Germinal center (tissue), 1 donor: ENCODE measurements around the gene NR2F2.
A peak's percentile ranks its signal among the peaks of the same experiment; 100 is the strongest.

ENCODE experiments used
- DNase-seq: peaks from one replicate; pipeline ENCODE4 v3.0.0; 2012; ENCODE audit warnings: mixed read lengths, low spot score

NR2F2 gene

GRCh38 chr15:96353930-96354730, 23.6 kb downstream of the NR2F2 start:
- no peak for DNase-seq

GRCh38 chr15:96354731-96355567, 24.4 kb downstream of the NR2F2 start:
- DNase-seq, result no peak

DNA sequence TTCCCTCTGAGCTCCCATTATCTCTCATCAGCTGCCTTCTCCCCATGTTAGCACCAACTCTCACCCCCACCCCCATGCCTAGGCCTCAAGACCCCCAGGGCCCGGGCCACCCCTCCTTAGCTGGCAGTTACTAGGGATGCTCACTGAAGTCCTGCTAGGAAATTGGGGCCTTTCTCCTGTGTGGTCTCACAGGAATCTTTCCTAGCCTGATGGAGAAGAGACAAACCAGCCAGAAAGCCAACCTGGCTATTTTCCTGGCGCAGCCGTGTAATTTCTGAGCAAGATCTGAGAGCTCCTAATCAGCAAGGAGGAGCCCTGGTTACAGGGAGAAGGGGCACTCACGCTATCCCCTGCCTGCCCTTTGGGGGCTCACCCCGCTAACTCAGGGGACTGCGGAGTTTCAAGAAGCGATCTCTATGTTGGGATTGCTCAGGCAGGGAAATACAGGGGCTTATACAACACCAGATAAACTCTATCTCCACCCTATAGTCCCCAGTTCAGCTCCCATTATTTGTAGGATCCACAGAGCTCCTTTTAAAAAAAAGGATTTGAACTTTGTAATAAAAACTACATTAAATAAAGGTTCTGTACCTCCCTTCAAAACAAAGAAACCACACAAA, 25.2 kb downstream of the NR2F2 start:
- no peak for DNase-seq

GRCh38 chr15:96356494-96357455, 26.3 kb downstream of the NR2F2 start:
- DNase-seq, result peak; percentile 61

DNA sequence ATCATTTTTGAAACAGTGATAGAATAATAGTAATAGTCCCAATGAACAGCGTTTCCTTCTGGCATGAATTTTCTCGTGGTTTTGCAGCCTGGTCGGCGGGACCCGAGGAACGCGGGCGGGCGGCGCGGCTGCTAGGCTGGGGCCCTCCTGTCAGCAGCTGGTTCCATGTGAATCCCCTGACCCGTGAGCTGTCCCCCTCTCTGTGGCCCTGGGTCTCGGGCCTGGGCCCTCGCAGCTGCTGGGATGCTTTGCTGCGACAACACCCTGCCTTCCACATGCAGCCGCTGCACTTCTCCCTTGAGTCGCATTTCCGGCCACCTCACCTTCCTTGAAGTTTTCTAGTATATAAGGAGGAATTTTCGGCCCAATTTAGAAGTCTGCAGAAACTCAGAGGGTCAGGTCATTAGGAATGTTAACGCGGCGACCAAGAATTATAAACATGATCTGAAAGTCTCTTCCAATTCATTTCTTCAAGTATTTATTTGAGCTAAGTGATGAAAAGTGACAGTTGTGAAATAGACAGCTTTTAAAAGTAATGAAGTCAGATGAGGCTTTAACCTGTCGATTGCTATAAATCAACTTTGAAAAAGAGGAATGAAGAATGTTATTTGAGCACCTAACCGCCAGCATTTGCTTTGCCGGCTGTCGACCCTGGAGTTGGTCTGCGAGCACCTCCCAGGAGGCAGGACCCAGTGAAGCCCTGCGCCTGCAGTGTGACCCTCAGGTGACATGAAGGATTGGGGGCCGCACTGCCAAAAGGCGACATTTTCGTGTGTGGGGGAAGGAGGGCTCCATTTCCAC, 27.7 kb downstream of the NR2F2 start:
- no peak for DNase-seq

- DNase-seq, result no peak
Observed at GRCh38 chr15:96358821-96359615, 28.5 kb downstream of the NR2F2 start.

DNA sequence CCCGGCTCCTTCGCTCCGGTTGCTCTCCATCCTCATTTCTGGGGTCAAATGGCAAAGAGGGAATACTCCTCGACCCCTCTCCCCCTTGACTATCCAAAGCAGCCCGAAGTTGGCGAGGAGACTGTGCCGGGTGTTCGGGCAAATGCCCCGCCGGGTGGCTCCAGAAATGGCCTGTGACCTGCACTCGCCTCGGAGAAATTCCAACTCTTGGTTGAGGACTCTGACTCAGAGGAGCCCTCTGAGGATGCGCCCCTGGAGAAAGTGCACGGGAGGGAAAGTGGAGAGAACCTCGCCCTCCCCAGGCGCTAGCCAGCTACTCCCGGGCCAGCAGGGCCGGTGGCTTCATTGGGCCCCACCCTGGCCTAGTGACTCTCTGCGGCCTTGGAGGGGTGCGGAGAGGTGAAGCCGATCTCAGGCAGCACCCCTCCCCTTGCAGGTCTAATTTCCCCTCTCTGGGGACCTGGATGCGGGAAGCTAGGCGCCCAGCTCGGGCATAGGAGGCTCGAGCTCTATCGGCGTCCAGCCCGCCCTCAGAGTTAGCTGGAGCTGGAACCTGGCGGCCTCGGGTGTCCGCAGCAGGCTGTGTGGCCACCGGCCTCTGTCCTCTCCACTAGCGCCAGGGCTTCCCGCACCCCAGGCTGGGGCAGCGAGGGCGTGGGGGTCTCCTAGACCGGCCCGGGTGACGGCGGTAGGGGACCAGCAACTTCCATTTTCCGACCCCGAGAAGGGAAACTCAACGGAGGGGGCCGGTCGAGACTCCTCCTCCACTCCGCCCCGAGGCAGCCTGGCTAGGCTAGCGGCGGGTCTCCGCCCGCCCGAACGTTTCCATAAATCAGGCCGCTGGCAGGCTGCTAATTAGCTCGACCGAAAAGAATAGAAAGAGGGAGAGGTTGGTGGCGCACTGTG, 29.4 kb downstream of the NR2F2 start:
- DNase-seq, result no peak

DNA sequence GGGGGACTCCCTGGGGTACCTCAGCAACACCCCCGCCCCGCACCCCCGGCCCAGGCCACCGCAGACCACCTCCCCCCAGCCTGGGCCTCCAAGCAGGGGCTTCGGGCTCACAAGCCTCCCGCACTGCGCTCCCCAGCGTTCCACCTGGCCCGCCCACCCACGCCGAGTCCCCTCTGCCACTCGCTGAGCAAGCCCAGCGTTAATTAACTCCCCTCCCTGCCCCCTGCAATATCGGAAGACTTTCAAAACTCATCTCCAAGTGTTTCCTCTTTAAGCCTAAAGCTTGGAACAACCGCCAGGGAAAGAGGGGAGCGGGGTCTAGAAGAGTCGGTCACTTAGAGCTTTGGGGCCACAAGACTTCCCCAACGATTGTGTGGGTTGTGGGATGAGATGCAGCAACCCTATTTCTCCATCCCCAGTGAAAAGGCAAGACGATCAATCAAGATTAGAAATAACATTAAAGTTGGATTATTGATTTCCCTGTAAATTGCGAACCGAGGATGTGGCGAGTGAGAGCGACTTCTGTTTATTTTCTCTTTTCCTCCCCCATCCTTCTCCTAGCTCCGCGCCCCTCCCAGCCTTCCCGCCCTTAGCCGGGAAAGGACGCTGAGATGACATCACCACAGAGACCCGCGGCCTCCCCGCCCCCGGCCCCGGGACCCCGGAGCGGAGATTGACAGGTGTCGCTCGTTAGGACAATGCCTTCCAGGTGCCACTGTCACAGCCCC, 30.2 kb downstream of the NR2F2 start:
- no peak for DNase-seq

DNA sequence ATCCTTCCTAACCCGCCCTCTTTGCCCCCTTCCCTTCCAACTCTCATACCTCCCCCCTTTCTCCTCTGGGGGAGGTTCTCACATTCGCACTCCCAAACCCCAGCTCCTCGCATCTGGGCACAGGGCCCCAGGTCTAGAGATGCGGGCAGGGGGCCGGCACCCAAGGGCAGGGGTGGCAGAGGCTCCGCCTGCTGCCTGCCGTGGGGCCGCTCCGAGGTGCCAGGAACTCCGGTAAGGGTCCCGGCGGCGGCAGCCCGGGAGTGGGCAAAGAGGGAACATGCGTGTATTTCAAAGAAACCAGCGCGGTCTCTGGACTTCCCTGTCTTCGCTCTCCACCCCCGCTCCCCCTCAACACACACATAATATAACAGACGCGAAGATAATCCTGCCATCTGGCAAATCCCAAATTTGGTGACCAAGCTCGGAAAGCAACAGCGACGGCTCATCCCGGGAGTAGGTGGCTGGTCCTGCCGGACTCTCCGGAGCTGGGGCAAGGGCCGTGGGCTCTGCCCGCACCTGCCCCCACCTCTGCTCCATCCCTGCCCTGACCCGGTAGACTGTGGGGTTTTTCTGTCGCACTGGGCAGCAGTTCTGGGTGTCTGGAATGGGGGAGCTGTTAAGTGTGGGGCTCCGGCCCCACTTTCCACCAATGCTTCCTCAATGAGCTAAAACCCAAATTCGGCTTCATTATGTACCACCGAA, 31.0 kb downstream of the NR2F2 start:
- no peak for DNase-seq

DNA sequence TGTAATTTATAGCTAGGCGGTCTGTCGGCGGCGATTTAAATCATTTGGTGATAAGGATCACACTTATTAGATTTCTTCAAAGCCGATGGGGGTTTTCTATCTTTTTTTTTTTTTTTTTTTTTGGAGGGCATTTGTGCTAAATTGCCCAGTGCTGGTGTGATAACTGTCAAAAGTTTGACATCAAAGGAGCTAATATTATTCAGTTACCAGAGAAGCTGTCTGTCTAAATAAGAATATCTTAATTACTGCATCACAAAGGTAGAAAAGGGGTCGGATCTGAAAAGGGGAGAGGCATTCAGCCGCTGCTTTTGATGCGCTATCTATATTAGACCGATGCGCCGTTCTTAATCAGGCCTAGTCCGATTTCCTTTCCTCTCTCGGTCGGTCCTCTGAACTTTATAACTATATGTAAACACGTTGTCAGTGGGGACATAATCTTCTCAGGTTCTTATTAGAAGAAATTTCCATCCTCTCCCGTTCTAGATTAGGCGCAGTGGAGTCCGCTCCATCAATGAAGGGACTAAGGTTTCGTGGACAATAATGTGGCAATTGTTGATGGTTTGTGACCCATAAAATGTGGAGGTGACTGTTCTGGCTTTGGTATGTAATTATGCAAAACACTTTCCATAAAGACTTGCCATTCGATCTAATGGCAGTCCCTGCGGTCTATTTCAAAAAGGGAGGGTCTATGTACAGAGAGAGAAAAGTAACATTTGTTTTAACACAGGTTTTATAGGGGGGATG, 31.7 kb downstream of the NR2F2 start:
- no peak for DNase-seq

GRCh38 chr15:96362755-96363651, 32.5 kb downstream of the NR2F2 start:
- DNase-seq, result no peak

GRCh38 chr15:96363707-96364106, 33.2 kb downstream of the NR2F2 start:
- no peak for DNase-seq

DNA sequence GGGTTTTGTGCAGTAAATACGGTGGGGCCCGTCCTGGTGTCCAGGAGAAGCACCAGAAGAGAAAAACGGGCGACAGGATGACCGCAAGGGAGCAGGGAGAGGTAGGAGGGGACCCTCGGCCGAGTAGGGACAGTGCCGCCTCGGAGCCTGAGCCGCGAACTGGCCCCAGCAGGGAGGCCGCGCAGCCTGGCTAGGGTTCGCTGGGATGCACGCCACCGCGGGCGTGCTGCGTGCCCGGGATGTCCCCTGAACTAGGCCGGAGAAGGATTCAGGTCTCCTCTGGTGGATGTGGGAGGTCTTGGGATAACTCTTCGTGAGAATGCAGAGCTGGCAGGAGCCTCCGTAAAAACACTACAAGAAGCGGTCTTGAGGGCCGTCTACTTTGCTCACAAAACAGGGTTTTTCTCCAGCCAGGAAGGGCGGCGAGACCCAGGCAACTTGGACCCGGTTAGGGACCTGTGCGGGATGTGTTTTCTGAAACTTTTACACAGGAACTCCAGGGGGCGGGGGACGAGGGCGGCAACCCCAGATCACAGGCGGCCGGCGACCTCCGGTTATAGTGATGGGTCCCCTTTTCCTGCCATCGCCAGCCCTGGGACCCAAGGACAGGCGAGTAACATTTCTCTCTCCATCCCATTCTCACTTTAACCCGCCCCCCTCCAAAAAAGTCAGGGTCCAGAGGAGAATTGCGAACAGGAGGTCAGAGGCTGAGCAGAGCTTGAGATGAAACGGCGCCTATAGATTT, 35.5 kb downstream of the NR2F2 start:
- DNase-seq, result no peak

DNA sequence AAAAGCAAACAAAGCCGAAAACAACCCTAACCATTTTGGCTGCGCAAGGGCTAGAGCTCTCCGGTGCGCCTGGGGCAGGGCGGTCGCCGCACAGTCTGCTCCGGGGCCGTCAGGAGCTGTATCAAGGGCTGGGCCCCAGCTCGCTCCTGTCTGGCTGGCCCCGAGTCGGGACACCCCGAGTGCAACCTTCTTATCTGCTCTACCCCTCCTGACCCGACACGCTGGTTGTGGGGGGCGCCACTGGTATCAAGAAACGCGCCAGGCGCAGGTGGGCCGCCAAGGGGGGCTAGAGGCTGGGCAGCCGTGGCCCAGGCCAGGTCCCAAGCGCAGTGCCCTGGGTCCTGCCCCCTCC, 36.0 kb downstream of the NR2F2 start:
- DNase-seq, result no peak
